Panc1 (cell line): ENCODE measurements around the gene ZNF319.

Experiments
- CTCF ChIP-seq: fragments of 450-650 bp; IDR thresholded peaks from 2 replicates; pipeline ENCODE4 v1.5.1; 2017; ENCODE audit warnings: mild to moderate bottlenecking
- POLR2AphosphoS5 ChIP-seq: IDR thresholded peaks from 2 replicates; pipeline ENCODE4 v1.6.1; 2012; ENCODE audit warnings: mild to moderate bottlenecking, low read depth, low read length, moderate library complexity
- TCF7L2 ChIP-seq: IDR thresholded peaks from 2 replicates; pipeline ENCODE4 v1.6.1; 2011; ENCODE audit warnings: mild to moderate bottlenecking, low read depth, low read length, inconsistent platforms

GRCh38 chr16:57966986-57967385 lies 33.5 kb downstream of the ZNF319 start:
- TF ChIP-seq CTCF (no peak), TCF7L2 (no peak), POLR2AphosphoS5 (no peak)
